GM21619 (cell line): ENCODE measurements around the gene C5.
"Not testable (repeated sequence)": the region's sequence is repeated elsewhere in the genome, so short reads cannot be mapped to it uniquely, and the experiment has no call there.

Source experiments
- ATAC-seq: cut with Tn5 transposase; IDR thresholded peaks from one replicate; pipeline ENCODE4 v1.9.1; 2021; ENCODE audit not compliant: unreplicated experiment

Gene C5

GRCh38 chr9:121053544-121053943 lies 3.5 kb upstream of the C5 start:
- no peak for ATAC-seq

- no peak for ATAC-seq
Measured at GRCh38 chr9:121048618-121049017, 1.5 kb downstream of the C5 start.

GRCh38 chr9:121048175-121048574 lies 1.9 kb downstream of the C5 start:
- ATAC-seq: no peak

- ATAC-seq: no peak
Measured at GRCh38 chr9:121038804-121039203, 11.3 kb downstream of the C5 start.

GRCh38 chr9:121038362-121038761 lies 11.7 kb downstream of the C5 start:
- no peak for ATAC-seq

GRCh38 chr9:121035717-121036116 lies 14.4 kb downstream of the C5 start:
- not testable (repeated sequence) for ATAC-seq

GRCh38 chr9:121034529-121034928 lies 15.5 kb downstream of the C5 start:
- no peak for ATAC-seq

GRCh38 chr9:121029469-121029868 lies 20.6 kb downstream of the C5 start:
- ATAC-seq: no peak

GRCh38 chr9:121028285-121028684 lies 21.8 kb downstream of the C5 start:
- not testable (repeated sequence) for ATAC-seq

GRCh38 chr9:121026768-121027167 lies 23.3 kb downstream of the C5 start:
- no peak for ATAC-seq

- no peak for ATAC-seq
Measured at GRCh38 chr9:121026260-121026691, 23.8 kb downstream of the C5 start.

GRCh38 chr9:121024237-121024636 lies 25.8 kb downstream of the C5 start:
- ATAC-seq: no peak

GRCh38 chr9:121023064-121023463 lies 27.0 kb downstream of the C5 start:
- no peak for ATAC-seq

- no peak for ATAC-seq
Measured at GRCh38 chr9:121021301-121021700, 28.8 kb downstream of the C5 start.

- ATAC-seq: no peak
Measured at GRCh38 chr9:121019273-121019672, 30.8 kb downstream of the C5 start.

- ATAC-seq: no peak
Measured at GRCh38 chr9:121013911-121014310, 36.2 kb downstream of the C5 start.

GRCh38 chr9:121009650-121010049 lies 40.4 kb downstream of the C5 start:
- ATAC-seq: no peak

- ATAC-seq: no peak
Measured at GRCh38 chr9:120999317-120999716, 50.8 kb downstream of the C5 start.

- no peak for ATAC-seq
Measured at GRCh38 chr9:120998111-120998510, 52.0 kb downstream of the C5 start.

GRCh38 chr9:120997502-120997901 lies 52.6 kb downstream of the C5 start:
- ATAC-seq: no peak

GRCh38 chr9:120996409-120996808 lies 53.7 kb downstream of the C5 start:
- ATAC-seq: no peak

GRCh38 chr9:120989065-120989464 lies 61.0 kb downstream of the C5 start:
- no peak for ATAC-seq

GRCh38 chr9:120985819-120986222 lies 64.3 kb downstream of the C5 start:
- no peak for ATAC-seq
